Neuronal stem cell (in vitro differentiated cells): ENCODE measurements around the gene IGFBP2.

Experiments
- DNase-seq: peaks from one replicate; pipeline ENCODE4 v3.0.0-alpha.2; 2013; ENCODE audit warnings: low spot score
- H2AFZ ChIP-seq: one replicate; pipeline ENCODE4 v1.6.1; 2013; ENCODE audit warnings: mild to moderate bottlenecking, low read length, inconsistent platforms
- H2AK5ac ChIP-seq: 2 replicates; pipeline ENCODE4 v1.6.1; 2013; ENCODE audit warnings: low read depth, mild to moderate bottlenecking, inconsistent platforms, low read length, moderate library complexity, mixed read lengths
- H2BK120ac ChIP-seq: 2 replicates; pipeline ENCODE4 v1.6.1; 2013; ENCODE audit warnings: low read depth, mild to moderate bottlenecking, inconsistent platforms, low read length, moderate library complexity, mixed read lengths
- H2BK12ac ChIP-seq: one replicate; pipeline ENCODE4 v1.6.1; 2013; ENCODE audit warnings: low read length, inconsistent platforms
- H2BK15ac ChIP-seq: 2 replicates; pipeline ENCODE4 v1.6.1; 2013; ENCODE audit warnings: mild to moderate bottlenecking, low read length, inconsistent platforms, mixed read lengths
- H2BK5ac ChIP-seq: one replicate; pipeline ENCODE4 v1.6.1; 2013; ENCODE audit warnings: inconsistent platforms, mild to moderate bottlenecking, low read length, moderate library complexity
- H3K14ac ChIP-seq: one replicate; pipeline ENCODE4 v1.6.1; 2013; ENCODE audit warnings: low read length, inconsistent platforms
- H3K18ac ChIP-seq: 2 replicates; pipeline ENCODE4 v1.6.1; 2013; ENCODE audit warnings: low read length, inconsistent platforms
- H3K23ac ChIP-seq: 2 replicates; pipeline ENCODE4 v1.6.1; 2013; ENCODE audit warnings: low read depth, mild to moderate bottlenecking, mixed read lengths, low read length, inconsistent platforms; ENCODE audit not compliant: poor library complexity
- H3K27ac ChIP-seq: replicated peaks from 3 replicates; pipeline ENCODE4 v1.5.1; 2013; ENCODE audit warnings: low read length, inconsistent platforms
- H3K27me3 ChIP-seq, 3 experiments: 2 replicates each; pipeline ENCODE4 v1.6.1; 2013; ENCODE audit warnings: low read length in 3 of 3, mild to moderate bottlenecking in 2 of 3, inconsistent platforms in 1 of 3, low read depth in 1 of 3, mixed read lengths in 1 of 3, moderate library complexity in 1 of 3; ENCODE audit not compliant: control insufficient read depth in 3 of 3, insufficient read depth in 3 of 3
- H3K36me3 ChIP-seq, 2 donors: replicated peaks in 1 of 2; 2 replicates each; pipeline ENCODE4 v1.6.1; 2013; ENCODE audit warnings: low read length in 2 of 2; ENCODE audit not compliant: control insufficient read depth in 2 of 2, insufficient read depth in 2 of 2
- H3K4ac ChIP-seq: 2 replicates; pipeline ENCODE4 v1.6.1; 2013; ENCODE audit warnings: inconsistent platforms, mild to moderate bottlenecking, low read length, moderate library complexity
- H3K4me1 ChIP-seq, 2 donors: 1 replicate in 1 of 2; 2 replicates in 1 of 2; pipeline ENCODE4 v1.6.1; 2013; ENCODE audit warnings: low read length in 2 of 2, low read depth in 1 of 2; ENCODE audit not compliant: control insufficient read depth in 2 of 2, insufficient read depth in 1 of 2
- H3K4me2 ChIP-seq: one replicate; pipeline ENCODE4 v1.6.1; 2013; ENCODE audit warnings: mild to moderate bottlenecking, low read length, inconsistent platforms; ENCODE audit not compliant: insufficient read depth, poor library complexity, severe bottlenecking
- H3K4me3 ChIP-seq, 2 donors: 2 replicates each; pipeline ENCODE4 v1.5.1; 2013; ENCODE audit warnings: low read length in 2 of 2, mild to moderate bottlenecking in 2 of 2, inconsistent platforms in 1 of 2, moderate library complexity in 1 of 2
- H3K79me1 ChIP-seq: one replicate; pipeline ENCODE4 v1.6.1; 2013; ENCODE audit warnings: low read depth, mild to moderate bottlenecking, inconsistent platforms, low read length, moderate library complexity
- H3K9ac ChIP-seq: one replicate; pipeline ENCODE4 v1.6.1; 2013; ENCODE audit warnings: mild to moderate bottlenecking, low read depth, low read length, inconsistent platforms; ENCODE audit not compliant: poor library complexity
- H3K9me3 ChIP-seq, 2 donors: replicated peaks in 1 of 2; 2 replicates each; pipeline versions ENCODE3 to v1.6.1; 2013; ENCODE audit warnings: low read length in 2 of 2, mild to moderate bottlenecking in 2 of 2, inconsistent platforms in 1 of 2, low read depth in 1 of 2, mixed read lengths in 1 of 2, moderate library complexity in 1 of 2; ENCODE audit not compliant: control insufficient read depth in 2 of 2, insufficient read depth in 1 of 2
- H4K8ac ChIP-seq: one replicate; pipeline ENCODE4 v1.6.1; 2013; ENCODE audit warnings: low read depth, mild to moderate bottlenecking, inconsistent platforms, low read length, moderate library complexity
- H4K91ac ChIP-seq: one replicate; pipeline ENCODE4 v1.6.1; 2013; ENCODE audit warnings: low read length, low read depth, mild to moderate bottlenecking, inconsistent platforms; ENCODE audit not compliant: poor library complexity
- WGBS, 2 donors: extraction: QIAGEN DNeasy Blood & Tissue Kit; methylation state at CpG; one replicate each; pipeline ENCODE4 v1.1.7; 2013; ENCODE audit warnings: missing lambda C conversion rate in 2 of 2, mixed read lengths in 1 of 2; ENCODE audit not compliant: insufficient read length in 2 of 2, insufficient replicate concordance in 1 of 2; ENCODE audit errors: extremely low coverage in 2 of 2; 5-methylcytosine and 5-hydroxymethylcytosine counted together

IGFBP2 gene

DNA sequence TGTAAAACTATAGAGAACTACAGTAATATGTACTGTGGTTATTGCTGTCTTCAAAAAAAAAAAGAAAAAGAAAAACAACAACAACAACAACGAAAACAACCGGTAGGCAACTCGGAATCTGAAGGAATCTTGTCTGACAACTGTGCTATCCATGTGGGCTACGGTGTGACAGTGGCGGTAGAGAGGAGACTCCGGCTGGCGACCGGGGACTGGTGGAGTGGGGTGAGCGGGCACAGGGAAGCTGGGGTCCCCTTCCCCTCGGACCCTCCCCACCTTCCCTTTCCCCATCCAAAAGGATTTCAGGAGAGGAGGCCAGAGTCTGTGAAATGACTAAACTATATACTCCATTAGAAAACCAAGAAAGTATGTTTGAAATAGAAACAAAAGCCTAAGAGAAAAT lies 39.2 kb downstream of the IGFBP2 start:
- no peak overlapping the region for H2BK120ac ChIP-seq
- no peak overlapping the region for H3K27ac ChIP-seq
- no peak overlapping the region for H3K18ac ChIP-seq
- H3K4me3 ChIP-seq: no peak overlapping the region
- no peak overlapping the region for H3K23ac ChIP-seq
- no peaks in the 10 kb centered on the region for H3K27me3 ChIP-seq
- no peak overlapping the region for H3K14ac ChIP-seq
- H3K4ac ChIP-seq: no peak overlapping the region
- no peak overlapping the region for H2BK5ac ChIP-seq
- no peaks in the 10 kb centered on the region for H3K79me1 ChIP-seq
- WGBS, 2 donors: no CpG with 5 or more reads among the region's 10 CpGs
- no peak overlapping the region for H3K9ac ChIP-seq
- no peak for DNase-seq
- H4K8ac ChIP-seq: no peak overlapping the region
- no peaks in the 10 kb centered on the region for H3K9me3 ChIP-seq
- H2AFZ ChIP-seq: no peak overlapping the region
- peaks cover 38 to 49% of the 10 kb centered on the region in 2 donors for H3K36me3 ChIP-seq
- no peaks in the 10 kb centered on the region for H3K4me1 ChIP-seq
- H3K4me2 ChIP-seq: no peak overlapping the region
- no peak overlapping the region for H2BK15ac ChIP-seq
- no peak overlapping the region for H2BK12ac ChIP-seq
- no peak overlapping the region for H2AK5ac ChIP-seq
- H4K91ac ChIP-seq: no peak overlapping the region

DNA sequence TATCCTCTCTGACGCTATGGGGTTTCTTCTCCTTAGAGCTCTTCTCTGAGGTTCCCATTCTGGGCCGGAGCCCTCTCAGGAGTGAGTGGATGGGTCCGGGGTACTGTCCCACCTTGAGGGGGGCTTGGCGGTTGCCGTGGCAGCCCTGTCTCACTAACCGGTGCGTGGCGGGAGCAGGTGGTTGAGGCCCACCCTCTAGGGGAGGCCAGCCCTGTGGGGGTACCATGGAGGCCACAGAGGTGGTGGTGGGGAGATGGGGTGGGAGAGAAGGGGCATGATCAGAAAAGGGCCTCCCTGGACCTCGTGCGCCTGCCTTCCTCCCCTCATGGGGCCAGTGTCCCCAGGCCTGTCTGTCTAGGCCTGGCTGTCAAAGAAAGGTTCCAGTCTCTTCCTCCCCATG lies 39.8 kb downstream of the IGFBP2 start:
- peaks cover 44 to 54% of the 10 kb centered on the region in 2 donors for H3K36me3 ChIP-seq
- H3K14ac ChIP-seq: no peak overlapping the region
- no peak overlapping the region for H3K9ac ChIP-seq
- H3K4me2 ChIP-seq: no peak overlapping the region
- no peak overlapping the region for H2BK12ac ChIP-seq
- no peaks in the 10 kb centered on the region for H3K4me1 ChIP-seq
- H3K27ac ChIP-seq: peak overlapping the region; percentile 24
- no peaks in the 10 kb centered on the region for H3K27me3 ChIP-seq
- no peaks in the 10 kb centered on the region for H3K9me3 ChIP-seq
- no peak overlapping the region for H4K91ac ChIP-seq
- no peak overlapping the region for H2BK5ac ChIP-seq
- no peaks in the 10 kb centered on the region for H3K79me1 ChIP-seq
- no CpG with 5 or more reads among the region's 10 CpGs for WGBS, 2 donors
- peak overlapping the region; percentile 11 for H3K18ac ChIP-seq
- H4K8ac ChIP-seq: no peak overlapping the region
- H3K4ac ChIP-seq: no peak overlapping the region
- no peak overlapping the region for H2BK120ac ChIP-seq
- no peak overlapping the region for H3K23ac ChIP-seq
- DNase-seq: no peak
- no peak overlapping the region for H2BK15ac ChIP-seq
- no peak overlapping the region for H2AK5ac ChIP-seq
- H3K4me3 ChIP-seq: no peak overlapping the region
- no peak overlapping the region for H2AFZ ChIP-seq

DNA sequence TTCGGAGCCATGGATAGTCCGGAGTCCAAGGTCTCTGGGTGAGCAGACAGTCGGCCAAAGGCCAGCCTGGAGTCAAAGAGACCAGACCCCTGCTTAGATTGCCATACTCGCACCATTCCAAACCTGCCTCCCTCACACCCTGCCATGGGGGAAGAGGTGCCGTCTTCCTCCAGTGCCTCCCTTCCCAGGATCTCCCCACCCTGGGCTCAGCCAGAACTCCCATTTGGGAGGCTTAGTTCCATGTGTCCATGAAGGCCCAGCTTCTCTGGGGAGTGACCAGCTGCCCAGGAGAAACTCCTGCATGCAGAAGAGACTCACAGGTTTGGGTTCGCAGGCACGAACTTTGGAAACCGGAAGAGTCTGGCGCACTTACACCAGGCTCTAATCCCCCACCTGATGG lies 40.4 kb downstream of the IGFBP2 start:
- H4K8ac ChIP-seq: no peak overlapping the region
- H3K23ac ChIP-seq: no peak overlapping the region
- no peak overlapping the region for H2BK5ac ChIP-seq
- H3K4me2 ChIP-seq: no peak overlapping the region
- no peak overlapping the region for H2BK120ac ChIP-seq
- no CpG with 5 or more reads among the region's 9 CpGs for WGBS, 2 donors
- no peaks in the 10 kb centered on the region for H3K27me3 ChIP-seq
- H3K14ac ChIP-seq: no peak overlapping the region
- H3K18ac ChIP-seq: no peak overlapping the region
- H3K36me3 ChIP-seq: peaks cover 50 to 60% of the 10 kb centered on the region in 2 donors
- H3K9ac ChIP-seq: no peak overlapping the region
- no peak for DNase-seq
- H4K91ac ChIP-seq: no peak overlapping the region
- no peak overlapping the region for H2AK5ac ChIP-seq
- H3K4ac ChIP-seq: no peak overlapping the region
- peak overlapping the region; percentile 17 for H3K27ac ChIP-seq
- no peak overlapping the region for H2AFZ ChIP-seq
- H3K4me1 ChIP-seq: no peaks in the 10 kb centered on the region
- H3K79me1 ChIP-seq: peaks cover 2% of the 10 kb centered on the region
- H3K9me3 ChIP-seq: no peaks in the 10 kb centered on the region
- H2BK15ac ChIP-seq: no peak overlapping the region
- H3K4me3 ChIP-seq: no peak overlapping the region
- H2BK12ac ChIP-seq: no peak overlapping the region

DNA sequence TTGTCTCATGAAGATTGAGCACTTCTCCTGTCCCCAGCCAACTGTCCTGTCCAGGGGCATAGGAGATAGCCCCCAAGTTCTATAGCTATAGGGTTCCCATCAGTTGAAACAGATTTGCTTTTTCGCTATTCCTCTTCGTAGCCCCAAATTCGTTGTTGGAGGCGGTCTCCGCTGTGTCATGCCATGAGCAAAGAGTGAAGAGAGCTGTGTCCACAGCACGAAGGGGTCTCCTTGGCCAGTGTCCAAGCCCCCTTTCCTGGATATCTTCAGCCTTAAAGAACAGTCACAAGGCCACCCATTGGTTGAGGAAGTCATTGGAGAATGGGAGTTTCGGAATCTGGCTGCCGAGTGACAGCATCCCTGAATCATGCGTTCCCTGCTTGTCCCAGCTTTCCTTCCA lies 41.2 kb downstream of the IGFBP2 start:
- WGBS, 2 donors: no CpG with 5 or more reads among the region's 9 CpGs
- Histone ChIP-seq H3K79me1 (peaks cover 6% of the 10 kb centered on the region), H2BK120ac (no peak overlapping the region), H2BK12ac (no peak overlapping the region), H4K8ac (no peak overlapping the region), H3K4me2 (no peak overlapping the region), H3K4me3 (no peak overlapping the region), H3K23ac (no peak overlapping the region), H3K4me1 (no peaks in the 10 kb centered on the region), H3K9ac (peak overlapping the region; percentile 7), H2AK5ac (no peak overlapping the region), H2BK15ac (no peak overlapping the region), H3K9me3 (no peaks in the 10 kb centered on the region), H3K14ac (no peak overlapping the region), H3K18ac (no peak overlapping the region), H4K91ac (no peak overlapping the region), H2AFZ (no peak overlapping the region), H3K27me3 (no peaks in the 10 kb centered on the region), H3K36me3 (peaks cover 57 to 68% of the 10 kb centered on the region in 2 donors), H3K27ac (no peak overlapping the region), H2BK5ac (no peak overlapping the region), H3K4ac (no peak overlapping the region)
- DNase-seq: no peak
